HUES48 (cell line): ENCODE measurements around the gene TBC1D16.

Source experiments
- H3K27ac ChIP-seq: one replicate; pipeline ENCODE4 v1.7.0; 2013; ENCODE audit warnings: low read depth, low read length, inconsistent platforms
- H3K27me3 ChIP-seq: 2 replicates; pipeline ENCODE4 v1.6.1; 2013; ENCODE audit warnings: mild to moderate bottlenecking, low read length; ENCODE audit not compliant: control insufficient read depth, insufficient read depth
- H3K36me3 ChIP-seq: 2 replicates; pipeline ENCODE4 v1.6.1; 2013; ENCODE audit warnings: low read length; ENCODE audit not compliant: control insufficient read depth, insufficient read depth
- H3K4me1 ChIP-seq: 2 replicates; pipeline ENCODE4 v1.6.1; 2013; ENCODE audit warnings: mild to moderate bottlenecking, low read length; ENCODE audit not compliant: control insufficient read depth, insufficient read depth
- H3K4me3 ChIP-seq: 2 replicates; pipeline ENCODE4 v1.5.1; 2013; ENCODE audit warnings: mild to moderate bottlenecking, low read depth, low read length
- H3K9ac ChIP-seq: 2 replicates; pipeline ENCODE4 v1.6.1; 2013; ENCODE audit warnings: mild to moderate bottlenecking, low read depth, low read length, moderate library complexity
- H3K9me3 ChIP-seq: 2 replicates; pipeline ENCODE4 v1.6.1; 2013; ENCODE audit warnings: low read length; ENCODE audit not compliant: control insufficient read depth, insufficient read depth

Gene TBC1D16

GRCh38 chr17:79917902-79918484 is 117.7 kb downstream of the TBC1D16 start:
- H3K9ac ChIP-seq = no peak overlapping the region
- H3K4me1 ChIP-seq = peaks cover 5% of the 10 kb centered on the region; the same call in 1 of the 2 replicates
- H3K36me3 ChIP-seq = no peaks in the 10 kb centered on the region
- H3K27ac ChIP-seq = no peak overlapping the region
- H3K9me3 ChIP-seq = no peaks in the 10 kb centered on the region
- H3K4me3 ChIP-seq = no peak overlapping the region
- no peaks in the 10 kb centered on the region for H3K27me3 ChIP-seq

- Histone ChIP-seq H3K36me3 (no peaks in the 10 kb centered on the region), H3K9me3 (no peaks in the 10 kb centered on the region), H3K4me1 (peaks cover 5% of the 10 kb centered on the region; the same call in 1 of the 2 replicates), H3K27ac (no peak overlapping the region), H3K9ac (no peak overlapping the region), H3K27me3 (no peaks in the 10 kb centered on the region), H3K4me3 (no peak overlapping the region)
These were observed 118.4 kb downstream of the TBC1D16 start for GRCh38 chr17:79916991-79917901.

- Histone ChIP-seq H3K4me1 (peaks cover 5% of the 10 kb centered on the region; the same call in 1 of the 2 replicates), H3K36me3 (no peaks in the 10 kb centered on the region), H3K27ac (no peak overlapping the region), H3K27me3 (no peaks in the 10 kb centered on the region), H3K4me3 (no peak overlapping the region), H3K9me3 (no peaks in the 10 kb centered on the region), H3K9ac (no peak overlapping the region)
These were observed 119.2 kb downstream of the TBC1D16 start for GRCh38 chr17:79916506-79916905.

- no peaks in the 10 kb centered on the region for H3K27me3 ChIP-seq
- H3K9me3 ChIP-seq = no peaks in the 10 kb centered on the region
- no peak overlapping the region for H3K9ac ChIP-seq
- peaks cover 5% of the 10 kb centered on the region; the same call in 1 of the 2 replicates for H3K4me1 ChIP-seq
- H3K36me3 ChIP-seq = no peaks in the 10 kb centered on the region
- no peak overlapping the region for H3K4me3 ChIP-seq
- no peak overlapping the region for H3K27ac ChIP-seq
These were observed 119.7 kb downstream of the TBC1D16 start for GRCh38 chr17:79915850-79916430.

- H3K27me3 ChIP-seq = no peaks in the 10 kb centered on the region
- peaks cover 5% of the 10 kb centered on the region; the same call in 1 of the 2 replicates for H3K4me1 ChIP-seq
These were observed 120.6 kb downstream of the TBC1D16 start for GRCh38 chr17:79914813-79915740.

GRCh38 chr17:79913896-79914812 is 121.5 kb downstream of the TBC1D16 start:
- Histone ChIP-seq H3K4me3 (no peak overlapping the region), H3K27ac (no peak overlapping the region), H3K9me3 (no peaks in the 10 kb centered on the region), H3K9ac (no peak overlapping the region), H3K36me3 (no peaks in the 10 kb centered on the region), H3K4me1 (peaks cover 5% of the 10 kb centered on the region; the same call in 1 of the 2 replicates), H3K27me3 (no peaks in the 10 kb centered on the region)

More at GRCh38 chr17:79914813-79915740, 120.6 kb downstream of the TBC1D16 start:
- H3K9me3 ChIP-seq = no peaks in the 10 kb centered on the region
- no peak overlapping the region for H3K27ac ChIP-seq
- no peaks in the 10 kb centered on the region for H3K36me3 ChIP-seq
- H3K9ac ChIP-seq = no peak overlapping the region
- H3K4me3 ChIP-seq = no peak overlapping the region

GRCh38 chr17:79913451-79913850 is 122.2 kb downstream of the TBC1D16 start:
- Histone ChIP-seq H3K9me3 (no peaks in the 10 kb centered on the region), H3K9ac (no peak overlapping the region), H3K27ac (no peak overlapping the region), H3K36me3 (no peaks in the 10 kb centered on the region), H3K4me3 (no peak overlapping the region), H3K4me1 (peaks cover 5% of the 10 kb centered on the region; the same call in 1 of the 2 replicates), H3K27me3 (no peaks in the 10 kb centered on the region)

GRCh38 chr17:79912552-79913330 is 122.9 kb downstream of the TBC1D16 start:
- no peak overlapping the region for H3K4me3 ChIP-seq
- H3K4me1 ChIP-seq = peaks cover 5% of the 10 kb centered on the region; the same call in 1 of the 2 replicates
- no peaks in the 10 kb centered on the region for H3K36me3 ChIP-seq
- H3K9me3 ChIP-seq = no peaks in the 10 kb centered on the region
- H3K27ac ChIP-seq = no peak overlapping the region
- H3K27me3 ChIP-seq = no peaks in the 10 kb centered on the region
- no peak overlapping the region for H3K9ac ChIP-seq
